H1 (cell line): ENCODE measurements around the gene UMODL1. TPM values are rescaled to one million over a fixed set of nuclear protein-coding genes. Genes with fewer than 3 reads are reported as not detected.

ENCODE experiments used
- CTCF ChIA-PET: fragments of 300-600 bp; sonication (Branson Sonifier 250); formaldehyde crosslinking; loops from one replicate; lab custom pipeline; 2021; ENCODE audit not compliant: partially characterized antibody; lab: Charles Lee
- POLR2A ChIA-PET: fragments of 300-600 bp; sonication (Branson Sonifier 250); formaldehyde crosslinking; loops from one replicate; lab custom pipeline; 2021; ENCODE audit warnings: inconsistent platforms; ENCODE audit not compliant: partially characterized antibody; lab: Charles Lee
- DNase-seq, 2 experiments: peaks; one replicate each; pipeline versions ENCODE4 v3.0.0 to v3.0.0-alpha.2; 2010 to 2022; ENCODE audit warnings: low spot score in 2 of 2, low read depth in 1 of 2, mixed read lengths in 1 of 2
- FAIRE-seq: peaks from 2 replicates; lab custom pipeline; 2011; peaks lifted over from hg19 to GRCh38; lab: Jason Lieb, UNC
- H2AFZ ChIP-seq: 2 replicates; pipeline ENCODE4 v1.8.1; 2012; ENCODE audit warnings: low read length, inconsistent platforms
- H2AK5ac ChIP-seq: 2 replicates; pipeline ENCODE4 v1.6.1; 2013; ENCODE audit warnings: low read depth, low read length
- H2BK120ac ChIP-seq: replicated peaks from 2 replicates; pipeline ENCODE3; 2013; ENCODE audit warnings: low read depth, low read length, inconsistent platforms
- H2BK12ac ChIP-seq: 2 replicates; pipeline ENCODE4 v1.6.1; 2013; ENCODE audit warnings: low read depth, low read length
- H2BK15ac ChIP-seq: 2 replicates; pipeline ENCODE4 v1.6.1; 2013; ENCODE audit warnings: low read length
- H2BK20ac ChIP-seq: 2 replicates; pipeline ENCODE4 v1.6.1; 2013; ENCODE audit warnings: low read length
- H2BK5ac ChIP-seq: 2 replicates; pipeline ENCODE4 v1.6.1; 2013; ENCODE audit warnings: low read depth, low read length
- H3K14ac ChIP-seq: 2 replicates; pipeline ENCODE4 v1.6.1; 2013; ENCODE audit warnings: inconsistent platforms; ENCODE audit not compliant: insufficient read length
- H3K18ac ChIP-seq: 2 replicates; pipeline ENCODE4 v1.6.1; 2013; ENCODE audit warnings: low read length; ENCODE audit errors: extremely low read depth
- H3K23ac ChIP-seq: 2 replicates; pipeline ENCODE4 v1.6.1; 2013; ENCODE audit warnings: inconsistent platforms; ENCODE audit not compliant: insufficient read length
- H3K23me2 ChIP-seq: 2 replicates; pipeline ENCODE4 v1.6.1; 2013; ENCODE audit warnings: low read depth, low read length
- H3K27ac ChIP-seq: 2 replicates; pipeline ENCODE4 v1.6.1; 2011; ENCODE audit warnings: low read depth, low read length, inconsistent platforms
- H3K27me3 ChIP-seq, 4 experiments: replicated peaks in 1 of 4; 1 replicate in 1 of 4; 2 replicates in 3 of 4; pipeline versions ENCODE4 v1.6.1 to v1.8.1; 2011 to 2013; ENCODE audit warnings: low read length in 3 of 4, mild to moderate bottlenecking in 3 of 4, inconsistent platforms in 2 of 4, mixed read lengths in 2 of 4, moderate library complexity in 1 of 4; ENCODE audit not compliant: control insufficient read depth in 3 of 4, insufficient read depth in 3 of 4; ENCODE audit errors: extremely low read depth in 1 of 4
- H3K36me3 ChIP-seq, 4 experiments: 2 replicates each; pipeline versions ENCODE4 v1.6.1 to v1.8.1; 2011 to 2013; ENCODE audit warnings: mild to moderate bottlenecking in 4 of 4, low read length in 3 of 4, moderate library complexity in 2 of 4, control low read depth in 1 of 4, inconsistent platforms in 1 of 4; ENCODE audit not compliant: insufficient read depth in 4 of 4, control insufficient read depth in 2 of 4
- H3K4ac ChIP-seq: replicated peaks from 2 replicates; pipeline ENCODE3; 2013; ENCODE audit warnings: low read length, low read depth, mixed read lengths, inconsistent platforms; ENCODE audit not compliant: insufficient read length
- H3K4me1 ChIP-seq, 4 experiments: replicated peaks in 1 of 4; 1 replicate in 1 of 4; 2 replicates in 3 of 4; pipeline versions ENCODE4 v1.6.1 to v1.8.1; 2011 to 2013; ENCODE audit warnings: low read length in 3 of 4, inconsistent platforms in 2 of 4, mixed read lengths in 1 of 4; ENCODE audit not compliant: insufficient read depth in 4 of 4, control insufficient read depth in 3 of 4
- H3K4me2 ChIP-seq, 2 experiments: 2 replicates each; pipeline versions ENCODE4 v1.6.1 to v1.8.1; 2011 to 2013; ENCODE audit warnings: low read depth in 2 of 2, low read length in 2 of 2, control low read depth in 1 of 2, inconsistent platforms in 1 of 2, mild to moderate bottlenecking in 1 of 2; ENCODE audit not compliant: insufficient read depth in 1 of 2
- H3K4me3 ChIP-seq, 4 experiments: fragments of 200-600, 300-600 bp in 1 of 4; sonication (generic), shearing (Covaris generic), sonication (Bioruptor Twin) in 1 of 4; 2 replicates each; pipeline versions ENCODE4 v1.5.1 to v1.8.1; 2011 to 2016; ENCODE audit warnings: low read length in 4 of 4, low read depth in 3 of 4, control low read depth in 2 of 4, inconsistent platforms in 2 of 4, mild to moderate bottlenecking in 2 of 4, mixed read lengths in 1 of 4, moderate library complexity in 1 of 4; ENCODE audit not compliant: insufficient read depth in 2 of 4; ENCODE audit errors: extremely low read depth in 1 of 4
- H3K56ac ChIP-seq: replicated peaks from 2 replicates; pipeline ENCODE3; 2013; ENCODE audit warnings: low read depth, mild to moderate bottlenecking, mixed read lengths, low read length, inconsistent platforms; ENCODE audit not compliant: insufficient read length
- H3K79me1 ChIP-seq: 2 replicates; pipeline ENCODE4 v1.6.1; 2013; ENCODE audit warnings: low read depth, low read length, control low read depth
- H3K79me2 ChIP-seq, 2 experiments: 2 replicates each; pipeline versions ENCODE4 v1.6.1 to v1.8.1; 2012 to 2013; ENCODE audit warnings: low read length in 2 of 2, mild to moderate bottlenecking in 2 of 2, inconsistent platforms in 1 of 2; ENCODE audit not compliant: insufficient read depth in 2 of 2, control insufficient read depth in 1 of 2
- H3K9ac ChIP-seq, 4 experiments: replicated peaks in 1 of 4; 1 replicate in 1 of 4; 2 replicates in 3 of 4; pipeline versions ENCODE4 v1.6.1 to v1.8.1; 2011 to 2013; ENCODE audit warnings: low read depth in 3 of 4, low read length in 3 of 4, control low read depth in 2 of 4, mild to moderate bottlenecking in 2 of 4, moderate library complexity in 2 of 4, inconsistent platforms in 1 of 4; ENCODE audit errors: extremely low read depth in 1 of 4
- H3K9me3 ChIP-seq, 2 experiments: 2 replicates each; pipeline versions ENCODE4 v1.6.1 to v1.8.1; 2012 to 2013; ENCODE audit warnings: mild to moderate bottlenecking in 2 of 2, moderate library complexity in 2 of 2, control low read depth in 1 of 2, inconsistent platforms in 1 of 2, low read depth in 1 of 2, low read length in 1 of 2, mixed read lengths in 1 of 2; ENCODE audit not compliant: insufficient read depth in 2 of 2
- H4K20me1 ChIP-seq, 2 experiments: replicated peaks in 1 of 2; 2 replicates each; pipeline versions ENCODE3 to v1.8.1; 2011 to 2013; ENCODE audit warnings: inconsistent platforms in 2 of 2, low read length in 2 of 2, mild to moderate bottlenecking in 1 of 2; ENCODE audit not compliant: insufficient read depth in 2 of 2, control insufficient read depth in 1 of 2
- H4K5ac ChIP-seq: 2 replicates; pipeline ENCODE4 v1.6.1; 2013; ENCODE audit warnings: low read length, low read depth, mixed read lengths, inconsistent platforms; ENCODE audit not compliant: insufficient read length
- H4K8ac ChIP-seq: 2 replicates; pipeline ENCODE4 v1.8.0; 2013; ENCODE audit warnings: mild to moderate bottlenecking, moderate library complexity, low read length, inconsistent platforms; ENCODE audit not compliant: insufficient read depth; ENCODE audit errors: extremely low read depth
- H4K91ac ChIP-seq: replicated peaks from 2 replicates; pipeline ENCODE3; 2013; ENCODE audit warnings: low read length, mixed read lengths, inconsistent platforms; ENCODE audit not compliant: insufficient read length
- BCL11A ChIP-seq, 2 experiments: IDR thresholded peaks; one replicate each; pipeline ENCODE4 v1.6.1; 2011; ENCODE audit warnings: low read depth in 2 of 2, low read length in 2 of 2, mild to moderate bottlenecking in 2 of 2
- FOSL1 ChIP-seq: IDR thresholded peaks from 2 replicates; pipeline ENCODE4 v1.6.1; 2011; ENCODE audit warnings: mild to moderate bottlenecking, low read depth, low read length, moderate library complexity; ENCODE audit not compliant: insufficient read depth
- SP1 ChIP-seq: IDR thresholded peaks from 2 replicates; pipeline ENCODE4 v1.6.1; 2011; ENCODE audit warnings: low read depth, low read length
- WGBS, 2 experiments: shearing (Covaris generic) in 1 of 2; methylation state at CpG; one replicate each; pipeline versions ENCODE4 v1.1.6 to v1.1.7; 2013 to 2015; ENCODE audit warnings: low lambda C conversion rate in 2 of 2, mixed read lengths in 2 of 2, inconsistent platforms in 1 of 2, low coverage in 1 of 2, missing lambda C conversion rate in 1 of 2; ENCODE audit not compliant: insufficient replicate concordance in 2 of 2, insufficient coverage in 1 of 2, insufficient read length in 1 of 2; ENCODE audit errors: extremely low coverage in 1 of 2, missing lambda C conversion rate in 1 of 2; 5-methylcytosine and 5-hydroxymethylcytosine counted together
- polyA plus RNA-seq, 7 experiments: library from polyadenylated mRNA; depleted of rRNA in 3 of 7; stranded (reverse) in 5 of 7; unstranded in 2 of 7; fragments of >200 nt in 5 of 7; fragments of 200-250 nt in 2 of 7; gene quantifications; 1 replicate in 5 of 7; 2 replicates in 1 of 7; 4 replicates in 1 of 7; pipeline versions ENCODE4 v1.2.1 to v1.2.3, GENCODE V29; 2011 to 2013; ENCODE audit warnings: missing spikeins in 2 of 7, mixed read lengths in 2 of 7
- total RNA-seq: library from RNA; stranded (reverse); fragmentation: NEBNext Ultra II Directional; extraction: Animal tissue kit (Norgen Biotek cat#: 25700); gene quantifications from 2 replicates; pipeline ENCODE4 v1.2.1, GENCODE V29; 2021

Gene UMODL1
- total and polyA plus RNA-seq, 2 of the 8 experiments (the other 6 are each of a cell fraction or from before 2014, with no cell fraction given): not detected

DNA sequence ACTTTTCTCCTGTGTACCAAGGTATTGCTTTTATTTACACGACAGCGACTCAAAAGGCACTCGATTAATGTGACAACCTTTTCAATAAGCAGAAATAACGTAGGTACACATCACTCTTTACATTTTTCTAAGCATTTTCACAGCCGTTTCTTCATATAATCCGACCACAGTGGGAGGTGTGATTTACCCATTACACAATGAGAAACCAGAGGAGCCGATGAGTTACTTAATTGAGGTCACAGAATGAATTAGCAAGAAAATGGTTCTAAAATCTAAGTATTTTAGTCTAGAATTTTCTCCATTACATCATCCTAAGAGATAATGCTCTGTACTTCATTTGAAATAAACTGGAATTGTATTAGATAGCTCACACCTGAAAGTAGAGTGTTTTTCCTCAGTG, 71.5 kb downstream of the UMODL1 start:
- Histone ChIP-seq H3K9ac (no peak overlapping the region), H3K23me2 (peaks cover 6% of the 10 kb centered on the region; the same call in 1 of the 2 replicates), H3K9me3 (no peaks in the 10 kb centered on the region), H3K56ac (no peak overlapping the region), H4K20me1 (peaks cover 0 to 2% of the 10 kb centered on the region in 2 experiments), H3K4me1 (no peaks in the 10 kb centered on the region), H2BK5ac (no peak overlapping the region), H2BK12ac (no peak overlapping the region), H3K27me3 (no peaks in the 10 kb centered on the region; a peak in 1 of 7 replicates), H3K23ac (no peak overlapping the region), H3K27ac (no peak overlapping the region), H3K36me3 (no peaks in the 10 kb centered on the region), H3K14ac (no peak overlapping the region), H3K4ac (no peak overlapping the region), H2AFZ (no peak overlapping the region), H3K79me2 (no peaks in the 10 kb centered on the region), H2BK15ac (no peak overlapping the region), H4K5ac (no peak overlapping the region), H2BK20ac (no peak overlapping the region), H3K4me2 (no peak overlapping the region), H3K18ac (no peak overlapping the region), H4K91ac (no peak overlapping the region), H2AK5ac (no peak overlapping the region), H4K8ac (no peak overlapping the region), H3K79me1 (no peaks in the 10 kb centered on the region), H2BK120ac (no peak overlapping the region), H3K4me3 (no peak overlapping the region)
- ChIA-PET POLR2A (no interaction called here), CTCF (interaction anchor here (0.7 kb wide), 1 partner anchor 1053 kb away, joined by 3 read pairs; no protein-coding TSS in a partner anchor)
- no peak for DNase-seq
- 83% methylated on average over 7 of the region's 7 CpGs; no CpG with 5 or more reads in 1 of the 2 experiments for WGBS, 2 experiments
- FAIRE-seq: no peak
- TF ChIP-seq SP1 (no peak), FOSL1 (no peak), BCL11A (IDR thresholded peaks at IDR 0.05; ENCODE audit: low read depth in 2 of 2, low read length in 2 of 2) (no peak)
